ENCODE results near the gene GNAS-AS1. TPM values are rescaled to one million over a fixed set of nuclear protein-coding genes. Genes with fewer than 3 reads are reported as not detected.

GNAS-AS1 gene
- total RNA-seq, 2 experiments from 2014 or later = 1.7 to 2.0 TPM

DNA sequence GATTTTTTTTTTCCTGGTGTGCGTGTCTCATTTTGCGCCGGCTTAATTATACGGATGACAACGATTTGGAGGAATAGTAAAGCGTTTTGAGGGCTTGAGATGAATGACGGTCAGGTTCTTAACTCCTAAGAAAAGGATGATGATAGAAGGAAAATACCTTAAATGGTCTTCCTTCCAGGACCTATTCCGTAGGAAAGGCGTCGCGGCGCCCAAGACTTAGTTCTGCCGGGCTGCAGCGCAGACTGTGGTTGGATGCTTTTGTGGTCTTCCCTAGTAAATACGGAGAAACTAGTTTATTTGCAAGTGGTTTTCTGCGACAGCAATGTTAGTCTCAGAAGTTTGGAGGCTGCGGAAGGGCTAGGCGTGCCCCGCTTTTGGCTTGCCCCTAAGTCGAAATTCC lies 8.4 kb downstream of the GNAS-AS1 start:
- no peak for DNase-seq
- Mint-ChIP-seq H3K27ac (no peak overlapping the region), H3K36me3 (ENCODE audit: low read depth) (peaks cover 9% of the 10 kb centered on the region), H3K4me3 (no peak overlapping the region), H3K27me3 (peaks cover 52% of the 10 kb centered on the region), H3K4me1 (ENCODE audit: low read depth) (peaks cover 22% of the 10 kb centered on the region), H3K9me3 (no peaks in the 10 kb centered on the region)
- ChIA-PET POLR2A (no interaction called here), CTCF (interaction anchor here (2.4 kb wide), 1 partner anchor 10 kb away, joined by 7 read pairs; the partner anchor contains the start of gene GNAS)
- no peak for ATAC-seq
- TF ChIP-seq, protein P1, sequence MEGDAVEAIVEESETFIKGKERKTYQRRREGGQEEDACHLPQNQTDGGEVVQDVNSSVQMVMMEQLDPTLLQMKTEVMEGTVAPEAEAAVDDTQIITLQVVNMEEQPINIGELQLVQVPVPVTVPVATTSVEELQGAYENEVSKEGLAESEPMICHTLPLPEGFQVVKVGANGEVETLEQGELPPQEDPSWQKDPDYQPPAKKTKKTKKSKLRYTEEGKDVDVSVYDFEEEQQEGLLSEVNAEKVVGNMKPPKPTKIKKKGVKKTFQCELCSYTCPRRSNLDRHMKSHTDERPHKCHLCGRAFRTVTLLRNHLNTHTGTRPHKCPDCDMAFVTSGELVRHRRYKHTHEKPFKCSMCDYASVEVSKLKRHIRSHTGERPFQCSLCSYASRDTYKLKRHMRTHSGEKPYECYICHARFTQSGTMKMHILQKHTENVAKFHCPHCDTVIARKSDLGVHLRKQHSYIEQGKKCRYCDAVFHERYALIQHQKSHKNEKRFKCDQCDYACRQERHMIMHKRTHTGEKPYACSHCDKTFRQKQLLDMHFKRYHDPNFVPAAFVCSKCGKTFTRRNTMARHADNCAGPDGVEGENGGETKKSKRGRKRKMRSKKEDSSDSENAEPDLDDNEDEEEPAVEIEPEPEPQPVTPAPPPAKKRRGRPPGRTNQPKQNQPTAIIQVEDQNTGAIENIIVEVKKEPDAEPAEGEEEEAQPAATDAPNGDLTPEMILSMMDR (IDR thresholded peaks at IDR 0.05) = no peak
- intact Hi-C loops (cut with micrococcal nuclease) = no loop called here

GRCh38 chr20:58841539-58842264 lies 9.0 kb downstream of the GNAS-AS1 start:
- intact Hi-C loops (cut with micrococcal nuclease) = no loop called here

DNA sequence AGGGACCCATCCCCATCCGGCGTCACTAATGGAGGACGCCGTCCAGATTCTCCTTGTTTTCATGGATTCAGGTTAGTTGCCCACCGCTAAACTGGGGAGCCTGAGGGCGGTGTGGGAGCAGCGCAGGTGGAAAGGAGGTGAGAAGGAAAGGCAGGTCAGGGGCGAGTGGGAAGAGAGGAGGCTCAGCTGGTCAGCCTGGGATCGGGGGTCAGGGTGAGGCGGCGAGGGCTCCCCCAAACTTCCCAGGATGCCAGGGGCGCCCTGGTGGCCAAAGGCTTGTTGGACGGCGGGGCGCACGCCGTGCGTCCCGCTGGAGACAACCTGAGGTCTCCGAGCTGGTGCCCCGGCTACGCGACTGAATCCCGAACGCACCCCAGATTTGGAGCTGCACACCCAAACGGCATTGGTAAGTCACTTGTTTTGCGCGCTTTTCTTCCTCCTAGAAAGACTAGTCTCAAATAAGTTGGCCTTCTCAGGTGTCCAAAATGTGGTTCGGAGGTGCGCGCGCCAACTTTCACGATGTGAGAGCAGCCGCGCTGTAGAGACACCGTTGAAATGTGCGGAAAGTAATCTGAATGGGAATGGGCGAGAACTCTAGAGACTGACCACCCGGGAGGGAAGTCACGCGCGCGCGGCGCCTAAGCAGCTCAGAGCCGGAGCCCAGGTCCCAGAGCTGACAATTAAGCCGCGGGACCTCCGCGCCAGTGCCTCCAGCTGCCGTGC lies 9.7 kb downstream of the GNAS-AS1 start:
- H3K4me1 Mint-ChIP-seq (ENCODE audit: low read depth) = peaks cover 18% of the 10 kb centered on the region
- intact Hi-C loops (cut with micrococcal nuclease) = no loop called here
- no peak overlapping the region for H3K27ac Mint-ChIP-seq
- ChIA-PET CTCF (interaction anchor here (1.0 to 3.7 kb wide), 6 partner anchors 11 to 359 kb away, joined by 3 to 25 read pairs (median 6); partner anchors contain the start of genes GNAS and STX16), POLR2A (interaction anchor here (1.2 kb wide), 1 partner anchor 19 kb away, joined by 3 read pairs; no protein-coding TSS in a partner anchor)
- peaks cover 9% of the 10 kb centered on the region for H3K36me3 Mint-ChIP-seq (ENCODE audit: low read depth)
- DNase-seq (no peak), ATAC-seq (no peak)
- H3K27me3 Mint-ChIP-seq = peaks cover 46% of the 10 kb centered on the region
- TF ChIP-seq, protein P1 (IDR thresholded peaks at IDR 0.05) = no peak
- no peak overlapping the region for H3K4me3 Mint-ChIP-seq
- H3K9me3 Mint-ChIP-seq = no peaks in the 10 kb centered on the region

More at GRCh38 chr20:58841539-58842264, 9.0 kb downstream of the GNAS-AS1 start:
- TF ChIP-seq, protein P1 (IDR thresholded peaks at IDR 0.05) = no peak
- H3K9me3 Mint-ChIP-seq = no peaks in the 10 kb centered on the region
- H3K27ac Mint-ChIP-seq = no peak overlapping the region
- H3K4me3 Mint-ChIP-seq = no peak overlapping the region
- POLR2A ChIA-PET = interaction anchor here (1.2 kb wide), 1 partner anchor 19 kb away, joined by 3 read pairs; no protein-coding TSS in a partner anchor
- H3K36me3 Mint-ChIP-seq (ENCODE audit: low read depth) = peaks cover 9% of the 10 kb centered on the region
- H3K4me1 Mint-ChIP-seq (ENCODE audit: low read depth) = peaks cover 17% of the 10 kb centered on the region
- DNase-seq (no peak), ATAC-seq (no peak)
- CTCF ChIA-PET = interaction anchor here (1.0 to 3.7 kb wide), 4 partner anchors 11 to 360 kb away, joined by 3 to 25 read pairs (median 4); partner anchors contain the start of gene GNAS
- peaks cover 49% of the 10 kb centered on the region for H3K27me3 Mint-ChIP-seq

DNA sequence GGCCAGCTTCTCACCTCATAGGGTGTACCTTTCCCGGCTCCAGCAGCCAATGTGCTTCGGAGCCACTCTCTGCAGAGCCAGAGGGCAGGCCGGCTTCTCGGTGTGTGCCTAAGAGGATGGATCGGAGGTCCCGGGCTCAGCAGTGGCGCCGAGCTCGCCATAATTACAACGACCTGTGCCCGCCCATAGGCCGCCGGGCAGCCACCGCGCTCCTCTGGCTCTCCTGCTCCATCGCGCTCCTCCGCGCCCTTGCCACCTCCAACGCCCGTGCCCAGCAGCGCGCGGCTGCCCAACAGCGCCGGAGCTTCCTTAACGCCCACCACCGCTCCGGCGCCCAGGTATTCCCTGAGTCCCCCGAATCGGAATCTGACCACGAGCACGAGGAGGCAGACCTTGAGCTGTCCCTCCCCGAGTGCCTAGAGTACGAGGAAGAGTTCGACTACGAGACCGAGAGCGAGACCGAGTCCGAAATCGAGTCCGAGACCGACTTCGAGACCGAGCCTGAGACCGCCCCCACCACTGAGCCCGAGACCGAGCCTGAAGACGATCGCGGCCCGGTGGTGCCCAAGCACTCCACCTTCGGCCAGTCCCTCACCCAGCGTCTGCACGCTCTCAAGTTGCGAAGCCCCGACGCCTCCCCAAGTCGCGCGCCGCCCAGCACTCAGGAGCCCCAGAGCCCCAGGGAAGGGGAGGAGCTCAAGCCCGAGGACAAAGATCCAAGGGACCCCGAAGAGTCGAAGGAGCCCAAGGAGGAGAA lies 10.5 kb downstream of the GNAS-AS1 start:
- ATAC-seq = no peak
- DNase-seq = no peak
- H3K27me3 Mint-ChIP-seq = peaks cover 47% of the 10 kb centered on the region
- intact Hi-C loops (cut with micrococcal nuclease) = loop anchor here (5.0 to 10.0 kb wide), 2 partner anchors 183 to 355 kb away; no protein-coding TSS in a partner anchor
- TF ChIP-seq, protein P1 (IDR thresholded peaks at IDR 0.05) = no peak
- ChIA-PET CTCF (interaction anchor here (0.7 to 3.7 kb wide), 14 partner anchors 21 to 359 kb away, joined by 3 to 25 read pairs (median 4); partner anchors contain the start of gene STX16), POLR2A (interaction anchor here (1.2 kb wide), 1 partner anchor 189 kb away, joined by 3 read pairs; the partner anchor contains the start of gene STX16)
- H3K9me3 Mint-ChIP-seq = no peaks in the 10 kb centered on the region
- H3K4me3 Mint-ChIP-seq = peak overlapping the region; percentile 46
- peaks cover 9% of the 10 kb centered on the region for H3K36me3 Mint-ChIP-seq (ENCODE audit: low read depth)
- peaks cover 25% of the 10 kb centered on the region for H3K4me1 Mint-ChIP-seq (ENCODE audit: low read depth)
- no peak overlapping the region for H3K27ac Mint-ChIP-seq
